OCI-LY3 (cell line): ENCODE data around the gene NSUN6.

ENCODE experiments used
- H2AFZ ChIP-seq: fragments of 200-600, 300-600 bp; shearing (Covaris generic); 2 replicates; pipeline ENCODE4 v1.6.0; 2014; ENCODE audit warnings: antibody characterized with exemption, low read depth, low read length
- H3K27ac ChIP-seq: fragments of 200-600, 300-600 bp; sonication (generic); 2 replicates; pipeline ENCODE4 v1.5.1; 2014; ENCODE audit warnings: mild to moderate bottlenecking, low read length, moderate library complexity, mixed read lengths
- H3K27me3 ChIP-seq: fragments of 200-600, 300-600 bp; sonication (generic); 2 replicates; pipeline ENCODE4 v1.6.1; 2014; ENCODE audit warnings: low read depth, low read length, mixed read lengths
- H3K36me3 ChIP-seq: fragments of 200-600, 300-600 bp; sonication (generic); replicated peaks from 2 replicates; pipeline ENCODE3; 2014; ENCODE audit warnings: low read depth, low read length, mixed read lengths
- H3K4me1 ChIP-seq: fragments of 300-600, 200-600 bp; sonication (generic); 2 replicates; pipeline ENCODE4 v1.6.1; 2014; ENCODE audit warnings: low read length, mixed read lengths
- H3K4me2 ChIP-seq: fragments of 200-600, 300-600 bp; sonication (generic); 2 replicates; pipeline ENCODE4 v1.6.1; 2014; ENCODE audit warnings: low read length, mixed read lengths
- H3K4me3 ChIP-seq: fragments of 300-600, 200-600 bp; sonication (generic); 2 replicates; pipeline ENCODE4 v1.5.1; 2014; ENCODE audit warnings: antibody characterized with exemption, mild to moderate bottlenecking, low read length, moderate library complexity
- H3K79me2 ChIP-seq: fragments of 300-600, 200-600 bp; shearing (Covaris generic); 2 replicates; pipeline ENCODE4 v1.6.1; 2014; ENCODE audit warnings: mild to moderate bottlenecking, low read length, mixed read lengths
- H3K9ac ChIP-seq: fragments of 300-600, 200-600 bp; shearing (Covaris generic); 2 replicates; pipeline ENCODE4 v1.6.0; 2014; ENCODE audit warnings: mild to moderate bottlenecking, low read length, moderate library complexity
- H3K9me3 ChIP-seq: fragments of 200-600, 300-600 bp; shearing (Covaris generic); 2 replicates; pipeline ENCODE4 v1.6.1; 2014; ENCODE audit warnings: low read length, mixed read lengths; ENCODE audit not compliant: insufficient read depth
- H4K20me1 ChIP-seq: fragments of 200-600, 300-600 bp; sonication (generic); 2 replicates; pipeline ENCODE4 v1.6.1; 2016; ENCODE audit warnings: low read length, mixed read lengths; ENCODE audit not compliant: insufficient read depth
- CTCF ChIP-seq: fragments of 200-600, 300-600 bp; sonication (generic); IDR thresholded peaks from 2 replicates; pipeline ENCODE4 v1.5.1; 2014; ENCODE audit warnings: antibody characterized with exemption, low read length, low read depth
- EZH2phosphoT487 ChIP-seq: fragments of 200-600 bp; shearing (Covaris generic); IDR thresholded peaks from 2 replicates; pipeline ENCODE4 v1.6.1; 2018; ENCODE audit warnings: antibody characterized with exemption, mixed run types, low read depth

NSUN6 gene

GRCh38 chr10:18577823-18578685 is 73.3 kb downstream of the NSUN6 start:
- no peak overlapping the region for H3K4me3 ChIP-seq
- no peaks in the 10 kb centered on the region for H4K20me1 ChIP-seq
- H3K4me2 ChIP-seq: no peak overlapping the region
- no peak overlapping the region for H3K9ac ChIP-seq
- TF ChIP-seq CTCF (no peak), EZH2phosphoT487 (no peak)
- no peaks in the 10 kb centered on the region for H3K79me2 ChIP-seq
- H3K4me1 ChIP-seq: no peaks in the 10 kb centered on the region
- no peak overlapping the region for H2AFZ ChIP-seq
- no peaks in the 10 kb centered on the region for H3K27me3 ChIP-seq
- H3K36me3 ChIP-seq: peaks cover 15% of the 10 kb centered on the region
- no peaks in the 10 kb centered on the region for H3K9me3 ChIP-seq
- no peak overlapping the region for H3K27ac ChIP-seq

- Histone ChIP-seq H3K4me1 (no peaks in the 10 kb centered on the region), H3K4me2 (no peak overlapping the region), H3K27ac (no peak overlapping the region), H3K9me3 (no peaks in the 10 kb centered on the region), H4K20me1 (no peaks in the 10 kb centered on the region), H3K79me2 (no peaks in the 10 kb centered on the region), H3K27me3 (no peaks in the 10 kb centered on the region), H3K4me3 (no peak overlapping the region), H2AFZ (no peak overlapping the region), H3K36me3 (peaks cover 15% of the 10 kb centered on the region), H3K9ac (no peak overlapping the region)
- TF ChIP-seq EZH2phosphoT487: no peak
- no peak for TF ChIP-seq CTCF
These were observed 74.8 kb downstream of the NSUN6 start for GRCh38 chr10:18576586-18576985.

- H3K4me1 ChIP-seq: no peaks in the 10 kb centered on the region
- H4K20me1 ChIP-seq: no peaks in the 10 kb centered on the region
- H3K79me2 ChIP-seq: no peaks in the 10 kb centered on the region
- no peak overlapping the region for H3K4me3 ChIP-seq
- peaks cover 3% of the 10 kb centered on the region for H3K36me3 ChIP-seq
- no peak overlapping the region for H2AFZ ChIP-seq
- H3K27ac ChIP-seq: no peak overlapping the region
- no peak overlapping the region for H3K4me2 ChIP-seq
- TF ChIP-seq EZH2phosphoT487 (no peak), CTCF (no peak)
- no peaks in the 10 kb centered on the region for H3K27me3 ChIP-seq
- no peak overlapping the region for H3K9ac ChIP-seq
- no peaks in the 10 kb centered on the region for H3K9me3 ChIP-seq
These were observed 78.3 kb downstream of the NSUN6 start for GRCh38 chr10:18572959-18573561.

DNA sequence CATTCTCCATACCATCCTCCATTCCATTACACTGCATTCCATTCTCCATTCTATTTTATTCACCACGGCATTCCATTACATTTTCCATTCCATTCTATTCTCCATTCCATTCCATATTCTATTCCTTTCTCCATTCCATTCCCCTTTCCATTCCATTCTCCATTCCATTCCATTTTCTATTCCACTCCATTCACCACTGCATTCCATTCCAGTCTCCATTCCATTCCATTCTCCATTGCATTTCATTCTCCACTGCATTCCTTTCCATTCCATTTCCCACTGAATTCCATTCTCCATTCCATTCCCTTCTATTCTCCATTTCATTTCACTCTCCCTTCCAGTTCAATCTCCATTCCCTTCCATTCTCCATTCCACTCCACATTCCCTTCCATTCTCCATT is 79.6 kb downstream of the NSUN6 start:
- Histone ChIP-seq H3K9ac (no peak overlapping the region), H4K20me1 (no peaks in the 10 kb centered on the region), H3K36me3 (no peaks in the 10 kb centered on the region), H3K27ac (no peak overlapping the region), H3K79me2 (no peaks in the 10 kb centered on the region), H2AFZ (no peak overlapping the region), H3K9me3 (no peaks in the 10 kb centered on the region), H3K4me1 (no peaks in the 10 kb centered on the region), H3K27me3 (no peaks in the 10 kb centered on the region), H3K4me2 (no peak overlapping the region), H3K4me3 (no peak overlapping the region)
- TF ChIP-seq EZH2phosphoT487 (no peak), CTCF (no peak)
